HG02981 (cell line): ENCODE measurements around the gene PTBP3.
"Not testable (repeated sequence)": the region's sequence is repeated elsewhere in the genome, so short reads cannot be mapped to it uniquely, and the experiment has no call there.

Experiments
- ATAC-seq: cut with Tn5 transposase; IDR thresholded peaks from one replicate; pipeline ENCODE4 v1.9.1; 2021; ENCODE audit warnings: mild to moderate bottlenecking, moderate library complexity; ENCODE audit not compliant: unreplicated experiment

The PTBP3 gene

GRCh38 chr9:112218908-112219307 is 114.5 kb downstream of the PTBP3 start:
- ATAC-seq = peak; percentile 96

DNA sequence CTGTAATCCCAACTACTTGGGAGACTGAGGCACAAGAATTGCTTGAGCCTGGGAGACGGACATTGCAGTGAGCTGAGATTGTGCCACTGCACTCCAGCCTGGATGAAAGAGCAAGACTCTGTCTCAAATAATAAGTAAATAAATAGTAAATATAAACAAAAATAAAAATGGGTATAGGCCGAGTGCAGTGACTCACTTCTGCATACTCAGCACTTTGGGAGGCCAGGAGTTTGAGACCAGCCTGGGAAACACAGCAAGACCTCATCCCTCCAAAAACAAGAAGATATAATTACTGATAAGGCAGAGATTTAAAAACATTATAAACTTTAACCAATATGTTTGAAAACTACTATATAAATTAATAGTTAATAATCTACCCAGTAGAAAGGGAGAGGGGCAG is 120.5 kb downstream of the PTBP3 start:
- ATAC-seq = no peak

DNA sequence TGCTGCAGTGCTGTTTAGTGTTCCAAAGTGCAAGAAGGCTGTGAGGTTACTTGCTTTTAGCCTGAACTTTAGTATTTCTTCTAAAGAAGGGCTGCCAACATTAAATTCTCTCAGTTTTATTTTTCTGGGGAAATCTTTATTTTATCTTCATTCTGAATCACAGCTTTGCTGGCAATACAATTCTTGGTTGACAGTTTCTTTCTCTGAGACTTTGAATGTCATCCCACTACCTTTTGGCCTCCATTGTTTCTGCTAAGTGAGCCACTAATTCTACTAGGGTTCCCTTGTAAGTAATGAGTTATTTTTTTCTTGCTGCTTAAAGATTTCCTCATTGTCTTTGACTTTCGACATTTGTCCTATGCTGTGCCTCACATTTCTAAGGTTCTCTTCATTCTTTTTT is 126.0 kb downstream of the PTBP3 start:
- ATAC-seq = no peak

- no peak for ATAC-seq
These were observed 129.9 kb downstream of the PTBP3 start for GRCh38 chr9:112203536-112203935.

GRCh38 chr9:112200711-112201110 is 132.7 kb downstream of the PTBP3 start:
- no peak for ATAC-seq

DNA sequence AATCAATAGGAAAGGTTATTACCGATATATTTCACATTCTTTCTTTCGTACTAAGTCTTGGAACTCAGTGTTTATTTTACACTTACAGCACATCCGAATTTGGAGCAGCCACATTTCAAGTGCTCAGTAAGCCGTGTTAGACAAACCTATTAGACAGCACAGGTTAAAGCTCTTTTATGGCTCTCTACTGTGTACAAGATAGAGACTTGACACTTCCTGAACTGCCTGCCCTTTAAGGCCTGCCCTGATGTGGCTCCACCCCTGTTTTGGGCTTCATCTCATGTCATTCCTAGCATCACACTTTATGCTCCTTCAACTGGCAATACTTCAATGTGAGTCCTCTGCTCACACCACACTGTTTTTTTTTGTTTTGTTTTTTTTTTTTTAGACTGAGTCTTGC is 134.8 kb downstream of the PTBP3 start:
- no peak for ATAC-seq

GRCh38 chr9:112194969-112195431 is 138.4 kb downstream of the PTBP3 start:
- no peak for ATAC-seq

- ATAC-seq = no peak
These were observed 139.7 kb downstream of the PTBP3 start for GRCh38 chr9:112193572-112194288.

DNA sequence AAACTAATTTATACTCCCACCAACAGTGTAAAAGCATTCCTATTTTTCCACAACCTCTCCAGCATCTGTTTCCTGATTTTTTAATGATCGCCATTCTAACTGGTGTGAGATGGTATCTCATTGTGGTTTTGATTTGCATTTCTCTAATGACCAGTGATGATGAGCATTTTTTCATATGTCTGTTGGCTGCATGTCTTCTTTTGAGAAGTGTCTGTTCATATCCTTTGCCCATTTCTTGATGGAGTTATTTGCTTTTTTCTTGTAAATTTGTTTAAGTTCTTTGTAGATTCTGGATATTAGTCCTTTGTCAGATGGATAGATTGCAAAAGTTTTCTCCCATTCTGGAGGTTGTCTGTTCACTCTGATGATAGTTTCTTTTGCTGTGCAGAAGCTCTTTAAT is 143.1 kb downstream of the PTBP3 start:
- ATAC-seq = not testable (repeated sequence)

- ATAC-seq = no peak
These were observed 144.5 kb downstream of the PTBP3 start for GRCh38 chr9:112188884-112189283.

DNA sequence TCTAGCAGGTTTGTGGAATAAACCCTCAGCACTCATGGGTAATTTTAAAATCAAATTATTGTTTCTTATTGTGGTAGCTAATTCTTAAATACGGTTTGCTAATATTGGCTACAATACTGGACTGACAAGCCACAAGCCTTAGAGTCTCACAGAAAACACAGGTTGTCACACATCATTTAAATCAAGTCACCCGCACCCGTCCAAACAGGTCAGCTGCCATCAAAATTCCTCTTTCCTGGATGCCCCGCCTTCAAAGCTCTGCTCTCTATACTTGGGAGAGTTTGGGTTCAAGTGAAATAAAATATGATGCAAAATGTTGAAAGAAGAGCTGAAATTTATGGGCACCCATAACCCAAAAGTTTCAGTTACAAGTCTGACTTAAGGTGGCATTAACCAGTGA is 146.0 kb downstream of the PTBP3 start:
- no peak for ATAC-seq

GRCh38 chr9:112186695-112187094 is 146.7 kb downstream of the PTBP3 start:
- ATAC-seq = no peak

DNA sequence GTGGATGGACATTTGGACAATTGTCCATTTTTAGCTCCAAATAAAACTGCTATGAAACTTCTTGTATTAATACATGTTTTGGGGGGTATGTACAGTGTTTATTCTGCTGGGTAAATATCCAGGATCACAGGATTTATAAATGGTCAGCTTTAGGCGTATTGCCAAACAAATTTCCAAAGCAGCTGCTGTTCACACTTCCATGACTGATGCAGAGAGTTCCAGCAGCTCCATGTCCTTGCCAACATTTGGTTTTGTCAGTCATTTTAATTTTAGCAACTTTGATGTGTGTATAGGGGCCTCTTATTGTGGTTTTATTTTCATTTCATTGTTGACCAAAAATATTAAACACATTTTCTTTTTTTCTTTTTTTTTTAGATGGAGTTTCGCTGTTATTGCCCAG is 148.5 kb downstream of the PTBP3 start:
- no peak for ATAC-seq

DNA sequence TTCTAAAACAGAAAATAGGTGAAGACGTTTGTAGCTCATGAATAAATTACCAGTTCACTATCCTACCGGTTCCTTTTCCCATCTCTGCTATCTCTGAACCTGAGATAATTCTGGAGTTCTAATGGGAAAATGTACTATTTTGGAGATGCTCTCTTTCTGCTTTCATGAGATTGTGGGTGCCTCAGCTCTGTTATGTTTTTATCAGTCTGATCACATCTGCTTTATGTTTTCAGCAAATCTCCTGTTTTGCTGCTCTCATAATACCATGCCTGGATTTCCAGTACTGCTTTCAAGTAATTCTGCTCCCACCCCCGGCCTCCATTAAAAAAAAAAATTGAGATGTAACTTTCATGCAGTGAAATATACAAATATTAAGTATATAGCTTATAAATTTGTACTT is 149.2 kb downstream of the PTBP3 start:
- ATAC-seq = no peak

- ATAC-seq = peak; percentile 39
These were observed 153.0 kb downstream of the PTBP3 start for GRCh38 chr9:112180387-112180881.

- ATAC-seq = no peak
These were observed 153.6 kb downstream of the PTBP3 start for GRCh38 chr9:112179816-112180215.

- no peak for ATAC-seq
These were observed 156.9 kb downstream of the PTBP3 start for GRCh38 chr9:112176524-112176923.

GRCh38 chr9:112175796-112176315 is 157.6 kb downstream of the PTBP3 start:
- no peak for ATAC-seq

DNA sequence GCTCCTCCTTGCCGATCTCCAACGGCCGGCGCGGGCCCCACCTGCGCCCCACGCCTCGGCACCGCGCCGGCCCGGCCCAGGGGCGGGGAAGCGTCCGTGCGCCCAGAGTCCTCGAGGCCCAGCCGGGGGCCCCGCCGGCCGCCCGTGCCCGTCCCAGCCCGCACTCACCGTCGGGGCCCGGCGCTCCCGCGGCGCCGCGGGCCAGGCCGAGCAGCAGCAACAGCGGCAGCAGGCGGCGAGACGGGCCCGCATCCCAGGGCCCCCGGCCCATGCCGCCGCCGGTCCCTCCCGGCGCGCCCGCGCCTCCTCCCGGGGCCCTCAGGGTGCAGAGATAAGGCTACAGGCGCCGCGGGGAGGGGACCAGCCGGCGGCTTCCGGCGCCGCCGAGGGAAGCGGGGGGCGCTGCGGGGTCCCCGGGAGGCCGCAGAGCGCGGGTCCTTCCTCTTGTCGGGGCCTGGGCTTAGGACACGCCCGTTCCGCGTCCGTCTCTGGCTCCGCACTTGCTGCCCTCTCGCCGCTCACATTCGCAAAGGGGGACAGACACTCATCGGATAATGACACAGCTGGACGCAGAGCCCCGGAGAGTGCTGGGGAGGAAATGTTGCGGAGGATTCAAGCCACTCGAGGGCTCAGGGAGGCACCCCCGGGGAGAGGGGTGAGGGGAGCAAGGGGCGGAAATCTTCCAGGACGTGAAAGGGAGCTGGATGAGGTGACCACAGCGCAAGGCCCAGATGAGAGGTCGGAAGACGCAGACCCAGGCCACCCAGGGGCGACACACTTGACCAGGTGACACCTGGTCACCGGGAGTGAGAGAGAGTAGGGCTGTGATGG is 158.2 kb downstream of the PTBP3 start, which contains the start of gene SUSD1:
Gene SUSD1 (minus strand): TSS at position 333 of the 831 bp plus-strand sequence. CDS start 62 bp downstream, at position 271.
- ATAC-seq = peak; percentile 37

GRCh38 chr9:112174222-112174964 is 159.0 kb downstream of the PTBP3 start:
- peak; percentile 88 for ATAC-seq
